H1 (cell line): ENCODE results near the gene GTPBP10. TPM values are rescaled to one million over a fixed set of nuclear protein-coding genes. Genes with fewer than 3 reads are reported as not detected.

ENCODE experiments used
- ATF2 ChIP-seq: IDR thresholded peaks from 2 replicates; pipeline ENCODE4 v1.6.1; 2012; ENCODE audit warnings: low read length, inconsistent platforms
- CBX8 ChIP-seq: fragments of 300-800, 300-1000 bp; sonication (generic); IDR thresholded peaks from 2 replicates; pipeline ENCODE4 v1.7.1; 2016; ENCODE audit warnings: low read depth, low read length, borderline replicate concordance
- CEBPB ChIP-seq: IDR thresholded peaks from 2 replicates; pipeline ENCODE4 v1.6.1; 2012; ENCODE audit warnings: low read depth, low read length
- CHD1 ChIP-seq: IDR thresholded peaks from 2 replicates; pipeline ENCODE4 v1.6.1; 2012; ENCODE audit warnings: low read depth, low read length, improper control_type of control experiment
- CREB1 ChIP-seq: IDR thresholded peaks from 2 replicates; pipeline ENCODE4 v1.6.1; 2012; ENCODE audit warnings: inconsistent platforms
- E2F6 ChIP-seq: IDR thresholded peaks from 2 replicates; pipeline ENCODE4 v1.6.1; 2012; ENCODE audit warnings: inconsistent platforms
- EZH2 ChIP-seq: fragments of 200-600 bp; sonication (generic); IDR thresholded peaks from 2 replicates; pipeline ENCODE4 v1.7.1; 2012; ENCODE audit warnings: low read depth, mild to moderate bottlenecking, moderate library complexity, low read length, inconsistent platforms; ENCODE audit not compliant: severe bottlenecking
- KDM1A ChIP-seq: fragments of 200-600, 300-600 bp; sonication (generic); IDR thresholded peaks from 2 replicates; pipeline ENCODE4 v1.7.1; 2016; ENCODE audit warnings: mild to moderate bottlenecking, low read length, borderline replicate concordance
- KDM4A ChIP-seq: IDR thresholded peaks from one replicate; pipeline ENCODE4 v1.7.1; 2012; ENCODE audit warnings: low read depth, mild to moderate bottlenecking, moderate library complexity, low read length, inconsistent platforms; ENCODE audit not compliant: severe bottlenecking
- MAX ChIP-seq: IDR thresholded peaks from 2 replicates; pipeline ENCODE4 v1.6.1; 2012; ENCODE audit warnings: inconsistent platforms
- POLR2A ChIP-seq, 2 experiments: IDR thresholded peaks; 1 replicate in 1 of 2; 2 replicates in 1 of 2; pipeline ENCODE4 v1.6.1; 2011; ENCODE audit warnings: low read depth in 2 of 2, low read length in 2 of 2, mild to moderate bottlenecking in 2 of 2; ENCODE audit errors: control extremely low read depth in 1 of 2
- POU5F1 ChIP-seq: IDR thresholded peaks from 2 replicates; pipeline ENCODE4 v1.6.1; 2011; ENCODE audit warnings: low read depth, mild to moderate bottlenecking, low read length, moderate library complexity
- RBBP5 ChIP-seq: IDR thresholded peaks from 2 replicates; pipeline ENCODE4 v1.7.1; 2012; ENCODE audit warnings: low read depth, mild to moderate bottlenecking, inconsistent platforms, low read length, moderate library complexity, borderline replicate concordance
- SAP30 ChIP-seq: fragments of 300-600 bp; sonication (generic); IDR thresholded peaks from 2 replicates; pipeline ENCODE4 v1.7.1; 2012; ENCODE audit warnings: low read length, moderate library complexity, mild to moderate bottlenecking, inconsistent platforms; ENCODE audit not compliant: insufficient read depth, insufficient replicate concordance
- SIN3A ChIP-seq, 2 experiments: IDR thresholded peaks in 1 of 2; conservative IDR thresholded peaks in 1 of 2; 2 replicates each; pipeline ENCODE4 v1.6.1; 2011 to 2012; ENCODE audit warnings: low read length in 2 of 2, improper control_type of control experiment in 1 of 2, low read depth in 1 of 2, mild to moderate bottlenecking in 1 of 2
- SIX5 ChIP-seq: IDR thresholded peaks from 2 replicates; pipeline ENCODE4 v1.6.1; 2011; ENCODE audit warnings: mild to moderate bottlenecking, low read depth, low read length
- SP2 ChIP-seq: IDR thresholded peaks from 2 replicates; pipeline ENCODE4 v1.6.1; 2012; ENCODE audit warnings: mild to moderate bottlenecking, low read length, inconsistent platforms
- SUZ12 ChIP-seq: fragments of 200-600 bp; sonication (generic); IDR thresholded peaks from 2 replicates; pipeline ENCODE4 v1.6.1; 2012; ENCODE audit warnings: mild to moderate bottlenecking, inconsistent platforms, low read length, moderate library complexity, mixed read lengths
- TBP ChIP-seq: IDR thresholded peaks from 2 replicates; pipeline ENCODE4 v1.6.1; 2011; ENCODE audit warnings: low read depth, low read length, improper control_type of control experiment
- TEAD4 ChIP-seq: IDR thresholded peaks from 2 replicates; pipeline ENCODE4 v1.6.1; 2012; ENCODE audit warnings: low read depth, low read length, inconsistent platforms, mixed read lengths
- ZNF274 ChIP-seq: IDR thresholded peaks from 2 replicates; pipeline ENCODE4 v1.7.0; 2012; ENCODE audit warnings: low read length, borderline replicate concordance; ENCODE audit errors: extremely low read depth
- polyA plus RNA-seq, 7 experiments: library from polyadenylated mRNA; depleted of rRNA in 3 of 7; stranded (reverse) in 5 of 7; unstranded in 2 of 7; fragments of >200 nt in 5 of 7; fragments of 200-250 nt in 2 of 7; gene quantifications; 1 replicate in 5 of 7; 2 replicates in 1 of 7; 4 replicates in 1 of 7; pipeline versions ENCODE4 v1.2.1 to v1.2.3, GENCODE V29; 2011 to 2013; ENCODE audit warnings: missing spikeins in 2 of 7, mixed read lengths in 2 of 7
- total RNA-seq: library from RNA; stranded (reverse); fragmentation: NEBNext Ultra II Directional; extraction: Animal tissue kit (Norgen Biotek cat#: 25700); gene quantifications from 2 replicates; pipeline ENCODE4 v1.2.1, GENCODE V29; 2021

Gene GTPBP10
- total and polyA plus RNA-seq, 2 of the 8 experiments (the other 6 are each of a cell fraction or from before 2014, with no cell fraction given), result 4.4 to 21.2 TPM

- TF ChIP-seq POLR2A (IDR thresholded peaks at IDR 0.05; ENCODE audit: control extremely low read depth in 1 of 2, low read depth in 2 of 2, low read length in 2 of 2) (peak; percentile 10 to 76), RBBP5 (0 out of 2 replicates have a peak, but pooled peaks have one; percentile 40), CREB1 (peak; percentile 87), ZNF274 (no peak), SAP30 (peak; percentile 60), SP2 (no peak), ATF2 (0 out of 2 replicates have a peak, but pooled peaks have one; percentile 44), CBX8 (no peak), SIN3A (conservative IDR thresholded peaks at IDR 0.05 in 1 of 2, IDR thresholded peaks at IDR 0.05 in 1 of 2; ENCODE audit: low read depth in 1 of 2, low read length in 2 of 2) (peak; percentile 18 to 59; a peak in 2 of 4 replicates), CEBPB (peak; percentile 99), SUZ12 (no peak), KDM1A (0 out of 2 replicates have a peak, but pooled peaks have one; percentile 27), MAX (peak; percentile 27; the same call in 1 of the 2 replicates), CHD1 (no peak), EZH2 (no peak), SIX5 (peak; percentile 60), TEAD4 (0 out of 2 replicates have a peak, but pooled peaks have one; percentile 37), TBP (peak; percentile 77), KDM4A (peak; percentile 38), POU5F1 (no peak), E2F6 (0 out of 2 replicates have a peak, but pooled peaks have one; percentile 10)
Measured at GRCh38 chr7:90403174-90404113, 56.9 kb downstream of the GTPBP10 start, which contains the start of gene CLDN12 (continued).
